C4-2B (cell line): ENCODE measurements around the gene SETX.

Source experiments
- ZFX ChIP-seq: fragments of 450-650 bp; IDR thresholded peaks from 2 replicates; pipeline ENCODE4 v1.6.1; 2017
- TF ChIP-seq, protein P1 (sequence below): fragments of 450-650 bp; conservative IDR thresholded peaks from 2 replicates; pipeline ENCODE4 v1.5.1; 2017; ENCODE audit warnings: mild to moderate bottlenecking

GRCh38 chr9:132266017-132266416 is 88.8 kb downstream of the SETX start:
- TF ChIP-seq, protein P1, sequence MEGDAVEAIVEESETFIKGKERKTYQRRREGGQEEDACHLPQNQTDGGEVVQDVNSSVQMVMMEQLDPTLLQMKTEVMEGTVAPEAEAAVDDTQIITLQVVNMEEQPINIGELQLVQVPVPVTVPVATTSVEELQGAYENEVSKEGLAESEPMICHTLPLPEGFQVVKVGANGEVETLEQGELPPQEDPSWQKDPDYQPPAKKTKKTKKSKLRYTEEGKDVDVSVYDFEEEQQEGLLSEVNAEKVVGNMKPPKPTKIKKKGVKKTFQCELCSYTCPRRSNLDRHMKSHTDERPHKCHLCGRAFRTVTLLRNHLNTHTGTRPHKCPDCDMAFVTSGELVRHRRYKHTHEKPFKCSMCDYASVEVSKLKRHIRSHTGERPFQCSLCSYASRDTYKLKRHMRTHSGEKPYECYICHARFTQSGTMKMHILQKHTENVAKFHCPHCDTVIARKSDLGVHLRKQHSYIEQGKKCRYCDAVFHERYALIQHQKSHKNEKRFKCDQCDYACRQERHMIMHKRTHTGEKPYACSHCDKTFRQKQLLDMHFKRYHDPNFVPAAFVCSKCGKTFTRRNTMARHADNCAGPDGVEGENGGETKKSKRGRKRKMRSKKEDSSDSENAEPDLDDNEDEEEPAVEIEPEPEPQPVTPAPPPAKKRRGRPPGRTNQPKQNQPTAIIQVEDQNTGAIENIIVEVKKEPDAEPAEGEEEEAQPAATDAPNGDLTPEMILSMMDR = no peak
- TF ChIP-seq ZFX = no peak
